ENCODE measurements around the gene SPTLC3.

GRCh38 chr20:12984863-12985262, 23.9 kb upstream of the SPTLC3 start:
- no peak for TF ChIP-seq POLR2A (IDR thresholded peaks at IDR 0.05)
- TF ChIP-seq, protein P1, sequence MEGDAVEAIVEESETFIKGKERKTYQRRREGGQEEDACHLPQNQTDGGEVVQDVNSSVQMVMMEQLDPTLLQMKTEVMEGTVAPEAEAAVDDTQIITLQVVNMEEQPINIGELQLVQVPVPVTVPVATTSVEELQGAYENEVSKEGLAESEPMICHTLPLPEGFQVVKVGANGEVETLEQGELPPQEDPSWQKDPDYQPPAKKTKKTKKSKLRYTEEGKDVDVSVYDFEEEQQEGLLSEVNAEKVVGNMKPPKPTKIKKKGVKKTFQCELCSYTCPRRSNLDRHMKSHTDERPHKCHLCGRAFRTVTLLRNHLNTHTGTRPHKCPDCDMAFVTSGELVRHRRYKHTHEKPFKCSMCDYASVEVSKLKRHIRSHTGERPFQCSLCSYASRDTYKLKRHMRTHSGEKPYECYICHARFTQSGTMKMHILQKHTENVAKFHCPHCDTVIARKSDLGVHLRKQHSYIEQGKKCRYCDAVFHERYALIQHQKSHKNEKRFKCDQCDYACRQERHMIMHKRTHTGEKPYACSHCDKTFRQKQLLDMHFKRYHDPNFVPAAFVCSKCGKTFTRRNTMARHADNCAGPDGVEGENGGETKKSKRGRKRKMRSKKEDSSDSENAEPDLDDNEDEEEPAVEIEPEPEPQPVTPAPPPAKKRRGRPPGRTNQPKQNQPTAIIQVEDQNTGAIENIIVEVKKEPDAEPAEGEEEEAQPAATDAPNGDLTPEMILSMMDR (IDR thresholded peaks at IDR 0.05): no peak

All from breast epithelium (tissue), 3 donors.